CD4-positive, alpha-beta T cell treated with Interleukin-1 beta for 1 hour (primary cell): ENCODE measurements around the gene GNB1L.

ENCODE experiments used
- DNase-seq, 2 donors: peaks; one replicate each; pipeline ENCODE4 v3.0.0-alpha.2; 2020 to 2022

GNB1L gene, protein sequence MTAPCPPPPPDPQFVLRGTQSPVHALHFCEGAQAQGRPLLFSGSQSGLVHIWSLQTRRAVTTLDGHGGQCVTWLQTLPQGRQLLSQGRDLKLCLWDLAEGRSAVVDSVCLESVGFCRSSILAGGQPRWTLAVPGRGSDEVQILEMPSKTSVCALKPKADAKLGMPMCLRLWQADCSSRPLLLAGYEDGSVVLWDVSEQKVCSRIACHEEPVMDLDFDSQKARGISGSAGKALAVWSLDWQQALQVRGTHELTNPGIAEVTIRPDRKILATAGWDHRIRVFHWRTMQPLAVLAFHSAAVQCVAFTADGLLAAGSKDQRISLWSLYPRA

DNA sequence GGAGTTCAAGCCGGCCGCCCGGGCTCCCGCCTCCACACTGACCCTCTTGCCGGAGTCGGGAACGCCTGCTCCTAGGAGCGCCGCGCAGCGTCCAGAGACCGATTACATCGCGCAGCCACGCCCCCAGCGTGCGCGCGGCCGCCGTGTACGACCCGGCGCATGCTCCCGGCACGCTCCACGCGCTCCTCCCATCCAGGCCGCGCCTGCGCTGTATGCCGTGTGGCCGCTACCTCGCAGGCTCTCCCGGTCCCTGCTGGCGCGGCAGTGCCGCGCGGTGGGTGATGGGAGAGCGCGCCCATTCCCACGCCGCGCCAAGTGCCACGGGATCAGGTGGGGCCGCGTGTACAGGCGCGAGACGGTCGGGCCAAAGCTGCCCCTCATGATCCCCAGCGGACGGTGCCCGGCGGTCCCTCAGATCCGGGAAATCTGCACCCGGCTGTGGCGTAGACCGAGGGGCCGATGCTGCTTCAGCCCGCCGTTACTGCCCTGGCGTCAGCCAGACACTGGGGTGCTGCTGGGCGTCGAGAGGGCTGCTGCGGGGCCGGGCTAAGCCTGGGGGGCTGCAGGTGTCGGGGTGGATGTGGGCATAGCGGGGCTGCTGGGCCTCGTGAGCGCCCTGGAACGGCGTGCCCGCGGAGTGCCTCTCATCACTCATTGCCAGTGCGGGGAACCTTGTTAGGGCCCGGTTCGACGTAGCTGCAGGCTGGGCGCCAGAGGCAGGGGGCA lies at the start of gene GNB1L, which contains the start of gene RTL10:
GNB1L (minus strand) TSS at position 97 of the 726 bp plus-strand sequence. CDS start 33,519 bp downstream, outside the sequence.
RTL10 (minus strand) TSS at position 97 of the 726 bp plus-strand sequence. CDS start 2,613 bp downstream, outside the sequence.
- DNase-seq, result peak; percentile 95 to 96

DNA sequence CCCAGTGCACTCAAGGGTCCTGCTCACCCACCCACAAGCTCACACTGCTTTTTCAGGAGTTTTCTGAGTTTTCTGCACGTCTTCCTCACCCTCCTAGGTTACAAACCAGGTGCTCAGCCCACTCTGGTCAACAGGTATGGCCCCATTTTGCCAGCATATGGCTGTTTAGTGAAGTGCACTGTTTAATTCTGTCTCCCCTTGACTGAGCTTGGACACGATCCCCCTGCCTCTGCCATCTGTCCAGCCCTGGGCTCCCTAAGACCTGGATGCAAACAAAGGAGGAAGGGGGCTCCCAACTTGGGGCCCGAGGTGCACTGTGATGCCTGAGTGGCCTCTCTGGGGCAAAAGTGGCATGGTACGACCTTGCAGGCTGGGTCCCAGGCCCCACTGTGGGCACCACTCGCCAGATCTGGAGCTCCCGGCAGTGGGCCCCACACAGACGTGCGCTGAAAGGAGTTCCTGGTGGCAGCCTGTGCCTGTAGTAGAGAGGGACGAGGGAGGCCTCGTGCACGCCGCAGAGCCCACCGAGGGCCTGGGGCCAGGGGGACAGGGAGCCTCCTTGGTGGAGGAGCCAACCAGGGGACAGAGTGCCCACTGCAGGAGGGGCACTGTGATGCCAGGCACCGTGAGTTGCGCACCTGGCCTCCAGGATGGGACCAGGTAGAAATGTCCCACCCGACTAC lies 49.6 kb upstream of the GNB1L start:
- no peak for DNase-seq

- no peak for DNase-seq
These were observed 48.8 kb upstream of the GNB1L start for GRCh38 chr22:19903513-19903912.

DNA sequence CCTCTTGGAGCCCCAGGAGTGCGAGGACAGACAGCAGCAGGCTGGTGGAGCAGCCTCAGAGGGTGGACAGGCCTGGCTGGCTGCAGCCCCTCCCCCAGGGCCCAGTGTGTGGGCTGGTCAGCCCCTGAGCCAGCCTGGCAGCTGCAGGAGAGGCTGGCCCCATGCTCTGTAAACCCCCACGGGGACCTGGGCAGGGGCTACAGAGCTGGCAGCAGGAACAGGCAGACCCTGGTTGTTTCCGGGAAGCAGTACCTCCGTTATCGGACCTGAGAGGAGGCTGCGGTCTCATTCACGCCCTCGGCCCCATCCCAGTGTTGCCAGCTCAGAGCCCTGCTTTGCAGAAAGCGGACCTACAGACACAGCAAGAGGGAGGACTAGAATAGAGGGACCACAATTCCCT lies 48.4 kb upstream of the GNB1L start:
- no peak for DNase-seq

- no peak for DNase-seq
These were observed 47.6 kb upstream of the GNB1L start for GRCh38 chr22:19902245-19902715.

DNA sequence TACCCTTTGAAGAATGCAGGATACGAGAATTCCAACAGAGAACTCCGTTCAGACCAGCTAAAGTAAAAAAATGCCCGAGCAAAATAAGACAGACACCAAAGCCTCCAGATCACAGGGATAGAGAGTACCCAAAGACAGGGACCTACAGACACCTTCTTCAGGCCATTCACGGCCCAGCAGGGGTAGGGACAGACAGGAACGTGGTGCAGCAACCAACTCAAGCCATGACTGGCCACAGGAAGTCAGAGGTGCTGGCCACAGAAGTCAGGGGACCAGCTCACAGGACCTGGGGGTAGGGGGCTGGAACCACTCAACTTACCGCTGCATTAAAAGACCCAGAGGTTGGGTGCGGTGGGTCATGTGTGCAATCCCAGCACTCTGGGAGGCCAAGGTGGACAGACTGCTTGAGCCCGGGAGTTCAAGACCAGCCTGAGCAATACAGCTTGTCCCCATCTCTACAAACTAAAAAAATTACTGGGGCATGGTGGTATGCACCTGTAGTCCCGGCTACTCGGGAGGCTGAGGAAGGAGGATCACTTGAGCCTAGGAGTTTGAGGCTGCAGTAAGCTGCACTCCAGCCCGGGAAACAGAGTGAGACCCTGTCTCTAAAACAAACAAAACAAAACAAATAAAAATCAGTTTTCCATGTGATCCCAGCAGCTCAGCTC lies 47.0 kb upstream of the GNB1L start:
- no peak for DNase-seq

DNA sequence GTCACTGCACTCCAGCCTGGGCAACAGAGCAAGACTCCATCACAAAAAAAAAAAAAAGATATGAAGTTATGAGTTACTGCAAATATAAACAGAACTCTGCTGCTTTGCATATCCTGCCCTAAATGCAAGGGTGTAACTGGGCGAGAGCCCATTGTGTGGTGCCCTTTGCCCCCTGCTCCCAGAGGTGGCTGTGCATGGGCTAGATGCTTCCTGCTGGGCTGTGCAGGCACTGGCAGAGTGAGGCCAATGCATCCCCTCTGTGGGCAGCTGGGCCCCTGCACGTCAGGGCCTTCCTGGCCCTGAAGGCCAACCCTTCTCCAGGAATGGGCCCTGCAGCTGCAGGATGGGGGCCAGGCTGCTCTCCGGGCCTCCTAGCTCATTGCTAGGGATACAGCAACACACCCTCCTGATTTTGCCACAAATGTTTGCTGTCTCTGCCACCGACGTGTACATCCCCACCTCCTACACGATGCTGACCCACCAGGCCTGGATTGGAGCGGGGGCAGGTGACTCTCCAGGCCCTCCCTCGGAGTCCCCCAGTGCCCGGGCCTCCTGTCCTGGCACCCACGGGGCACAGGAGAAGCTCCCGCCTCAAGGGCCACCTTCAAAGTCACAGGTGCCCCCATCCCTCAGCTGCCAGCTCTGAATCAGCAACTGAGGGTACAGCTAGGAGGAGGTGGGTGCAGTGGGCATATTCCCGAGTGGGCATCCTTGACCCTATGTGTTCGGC lies 46.2 kb upstream of the GNB1L start:
- no peak for DNase-seq

GRCh38 chr22:19898831-19899567 lies 44.3 kb upstream of the GNB1L start:
- DNase-seq, result no peak

DNA sequence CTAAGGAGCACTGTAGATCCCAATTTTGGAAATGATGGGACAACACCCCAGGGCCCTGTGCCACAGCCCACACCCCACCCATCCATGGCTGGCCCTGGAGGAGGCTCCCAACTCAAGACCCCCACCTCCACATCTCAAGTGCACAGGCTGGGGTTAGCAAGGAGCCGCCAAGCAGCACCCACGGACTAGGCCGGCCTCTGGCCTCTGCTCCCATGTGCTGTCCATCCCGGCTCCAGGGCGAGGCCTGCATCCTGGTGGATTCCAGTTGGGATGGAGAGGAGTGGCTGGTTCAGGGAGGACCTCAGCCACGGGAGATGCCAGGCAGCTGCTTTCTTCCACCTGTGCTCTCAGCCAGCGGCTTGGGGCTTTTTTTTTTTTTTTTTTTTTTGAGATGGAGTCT lies 43.5 kb upstream of the GNB1L start:
- no peak for DNase-seq

DNA sequence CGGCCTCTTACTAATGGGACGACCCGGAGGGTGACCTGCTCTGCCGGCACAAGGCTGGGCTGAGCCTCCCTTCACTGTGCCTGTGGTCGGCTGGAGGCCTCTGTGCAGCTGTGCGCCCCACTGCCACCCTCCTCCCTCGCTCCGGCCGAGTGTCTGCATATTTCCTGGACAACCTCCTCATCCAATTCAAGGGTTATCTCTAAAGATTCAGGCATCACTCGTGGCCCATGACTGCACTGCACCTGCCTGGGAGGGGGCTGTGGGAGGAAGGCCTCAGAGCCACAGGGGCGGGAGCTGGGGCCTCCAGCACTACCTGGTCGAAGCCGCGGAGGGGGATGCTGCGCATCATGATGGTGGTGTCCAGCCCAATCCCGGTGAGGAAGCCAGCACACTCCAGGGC lies 43.1 kb upstream of the GNB1L start:
- no peak for DNase-seq

DNA sequence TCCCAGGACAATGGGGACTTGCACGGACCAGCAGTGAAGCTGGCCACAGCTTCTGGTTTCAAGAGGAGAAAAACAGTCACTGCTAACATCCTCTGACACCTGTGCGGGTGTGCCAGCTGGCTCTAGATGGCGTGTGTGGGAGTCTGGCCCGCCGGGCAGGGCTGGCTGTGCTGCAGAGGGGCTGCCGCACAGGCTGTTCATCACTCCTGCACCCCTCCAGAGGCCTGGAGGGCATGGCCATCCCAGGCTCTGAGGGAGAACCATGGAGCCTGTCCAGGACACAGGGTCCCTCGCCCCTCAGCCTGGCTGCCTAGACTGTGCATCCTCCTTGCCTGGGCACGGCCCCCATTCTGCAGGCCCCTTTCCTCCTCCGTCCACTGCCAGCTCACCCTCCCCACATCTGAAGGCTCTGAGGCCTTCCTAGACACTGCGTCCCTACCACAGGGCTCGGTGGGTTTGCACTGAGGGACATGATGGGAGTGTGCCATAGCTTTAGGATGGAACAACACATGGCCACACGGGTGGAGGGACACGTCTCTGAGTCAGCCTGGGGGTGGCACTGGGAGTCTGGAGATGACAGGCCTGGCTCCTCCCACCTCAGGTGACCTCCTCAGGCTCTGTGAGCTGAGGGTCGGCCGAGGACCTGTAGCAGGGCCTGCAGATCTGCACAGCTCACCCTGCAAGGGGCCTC lies 42.1 kb upstream of the GNB1L start:
- no peak for DNase-seq

- no peak for DNase-seq
These were observed 40.6 kb upstream of the GNB1L start for GRCh38 chr22:19895160-19895849.

GRCh38 chr22:19893363-19893762 lies 38.7 kb upstream of the GNB1L start:
- no peak for DNase-seq

DNA sequence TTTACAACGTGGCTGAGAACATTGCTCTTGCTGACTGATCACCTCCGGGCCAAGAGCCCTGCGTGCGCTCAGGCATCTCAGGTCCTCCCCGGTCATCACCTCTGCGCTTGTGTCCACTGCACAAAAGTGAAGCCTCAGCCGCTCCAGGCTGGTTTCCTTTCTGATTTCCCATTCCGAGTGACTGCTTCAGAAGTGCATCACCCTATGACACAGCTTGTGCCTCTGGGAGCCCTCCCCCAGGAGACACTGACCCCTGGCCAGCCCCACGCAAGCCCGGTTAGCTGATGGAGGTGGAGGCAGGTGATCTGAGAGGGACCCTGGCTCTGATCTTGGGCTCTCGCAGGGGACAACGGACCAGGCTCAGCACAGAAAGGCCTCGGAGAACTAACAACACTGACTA lies 38.3 kb upstream of the GNB1L start:
- no peak for DNase-seq

DNA sequence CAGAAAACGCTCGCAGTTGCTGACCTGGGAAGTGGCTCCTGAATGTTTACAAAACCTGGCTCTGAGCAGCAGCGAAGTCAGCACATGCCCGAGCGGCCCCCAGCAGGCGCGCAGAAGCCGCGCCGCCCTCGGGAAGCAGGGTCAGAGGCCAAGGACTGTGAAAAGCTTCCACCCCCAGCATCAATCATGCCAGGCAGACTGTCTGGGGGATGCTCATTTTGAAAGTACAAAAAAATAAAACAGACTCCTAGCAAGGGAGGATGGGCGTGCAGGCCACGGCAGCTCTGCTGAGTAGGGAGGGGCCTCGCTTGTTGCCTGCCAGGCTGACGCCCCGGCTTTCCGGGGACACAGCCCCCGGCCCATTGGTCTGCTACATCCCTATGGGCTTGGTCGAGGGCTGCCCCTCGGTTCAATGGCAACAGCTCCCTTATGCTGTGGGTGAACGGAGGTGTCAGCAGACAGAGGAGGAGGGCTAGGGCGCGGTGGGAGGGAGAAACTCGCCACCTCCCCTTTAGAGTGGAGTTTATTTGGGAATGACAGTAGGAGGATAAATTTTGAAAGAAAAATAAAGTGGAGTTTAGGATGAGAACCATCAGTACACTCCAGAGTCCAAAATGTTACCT lies 37.7 kb upstream of the GNB1L start:
- DNase-seq, result peak; percentile 34 to 47

DNA sequence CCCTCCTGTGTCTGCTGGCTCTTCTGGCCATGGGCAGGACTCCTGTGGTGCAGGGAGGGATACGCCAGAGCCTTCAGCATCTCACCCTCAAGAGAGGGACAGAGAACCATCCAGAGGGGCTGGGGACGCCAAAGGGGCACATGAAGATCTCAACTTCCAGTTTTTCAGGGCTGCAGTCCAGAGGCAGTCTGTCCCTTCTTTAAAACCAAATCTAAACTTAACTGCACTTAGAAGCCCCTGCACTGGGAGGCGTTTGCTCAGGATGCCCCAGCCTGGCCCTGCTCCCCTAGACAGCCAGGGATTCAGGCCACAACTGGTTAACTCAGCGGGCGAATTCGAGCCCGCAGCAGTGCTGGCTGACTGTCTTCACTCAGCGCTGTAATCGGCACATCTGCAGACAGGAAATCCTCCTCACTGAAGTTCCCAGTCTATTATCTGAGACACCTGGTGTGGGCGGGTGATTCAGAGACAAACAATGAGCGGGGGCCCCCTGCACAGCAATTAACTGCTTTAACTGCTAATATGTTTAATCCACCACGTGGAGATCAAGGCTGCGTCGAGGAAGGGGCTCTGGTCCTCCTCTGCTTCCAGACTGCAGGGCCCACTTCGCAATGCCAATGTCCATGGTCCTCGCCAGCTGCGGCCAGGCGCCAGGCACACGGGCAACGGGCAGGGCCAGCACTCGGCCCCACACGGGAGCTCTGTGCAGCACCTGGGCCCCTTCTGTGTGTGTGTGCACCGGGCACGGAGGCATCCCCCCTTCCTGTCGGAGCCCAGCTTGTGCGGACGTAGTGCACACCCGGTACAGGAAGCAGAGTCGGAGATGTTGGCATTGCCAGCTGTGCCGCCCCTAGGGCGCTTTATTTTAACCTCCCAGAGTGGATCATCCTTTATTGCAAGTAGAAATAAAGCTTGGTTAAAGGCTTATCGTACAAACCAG lies 36.9 kb upstream of the GNB1L start:
- DNase-seq, result peak; percentile 79 to 82

- no peak for DNase-seq
These were observed 36.0 kb upstream of the GNB1L start for GRCh38 chr22:19890502-19891316.

GRCh38 chr22:19889951-19890350 lies 35.3 kb upstream of the GNB1L start:
- peak in 1 of 2 donors; percentile 28 for DNase-seq
